NOMO-1 treated with dmso at 0.1 percent for 144 hours (cell line): ENCODE measurements around the gene ZNF621.

Experiments
- DNase-seq: peaks from one replicate; lab custom pipeline; 2025; ENCODE audit not compliant: unreplicated experiment; lab: John Stamatoyannopoulos, UW

ZNF621 gene

DNA sequence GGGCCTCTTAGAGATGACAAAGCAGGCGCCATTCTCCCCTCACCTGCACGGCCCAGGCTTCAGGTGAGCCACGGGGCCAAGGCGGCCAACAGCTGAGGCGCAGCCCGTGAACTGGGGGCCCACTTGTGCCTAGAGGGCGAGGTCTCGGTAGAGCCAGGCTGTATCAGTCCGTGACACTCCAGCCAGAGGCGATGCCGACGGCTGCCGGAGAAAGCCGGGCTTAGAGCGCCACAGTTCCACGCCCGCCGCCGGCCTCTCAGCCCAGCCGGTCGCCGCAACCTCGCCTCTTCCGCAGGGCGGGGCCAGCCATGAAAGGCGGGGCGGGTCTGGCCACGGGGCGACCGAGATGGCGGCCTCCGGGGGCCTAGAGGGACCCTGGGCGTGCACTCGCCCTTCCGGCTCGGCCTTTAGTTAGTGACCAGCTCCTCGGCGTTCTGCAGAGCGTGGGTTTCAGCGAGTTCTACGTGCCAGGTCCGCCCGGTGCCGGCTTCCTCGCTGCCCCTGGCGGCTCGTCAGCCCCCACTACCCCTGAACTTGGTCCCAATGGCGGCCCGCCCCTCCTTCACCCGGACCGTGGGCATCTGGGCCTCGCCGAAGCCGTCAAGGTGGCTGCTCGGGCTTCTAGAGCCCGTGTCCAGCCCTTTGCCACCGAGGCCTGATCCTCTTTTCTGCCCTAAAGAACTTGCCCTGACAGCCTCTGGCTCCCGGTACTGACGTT lies at the start of gene ZNF621:
TSS of gene ZNF621 (plus strand) at position 393 of the 718 bp plus-strand sequence. CDS start 881 bp downstream, outside the sequence.
- peak; percentile 74 for DNase-seq

DNA sequence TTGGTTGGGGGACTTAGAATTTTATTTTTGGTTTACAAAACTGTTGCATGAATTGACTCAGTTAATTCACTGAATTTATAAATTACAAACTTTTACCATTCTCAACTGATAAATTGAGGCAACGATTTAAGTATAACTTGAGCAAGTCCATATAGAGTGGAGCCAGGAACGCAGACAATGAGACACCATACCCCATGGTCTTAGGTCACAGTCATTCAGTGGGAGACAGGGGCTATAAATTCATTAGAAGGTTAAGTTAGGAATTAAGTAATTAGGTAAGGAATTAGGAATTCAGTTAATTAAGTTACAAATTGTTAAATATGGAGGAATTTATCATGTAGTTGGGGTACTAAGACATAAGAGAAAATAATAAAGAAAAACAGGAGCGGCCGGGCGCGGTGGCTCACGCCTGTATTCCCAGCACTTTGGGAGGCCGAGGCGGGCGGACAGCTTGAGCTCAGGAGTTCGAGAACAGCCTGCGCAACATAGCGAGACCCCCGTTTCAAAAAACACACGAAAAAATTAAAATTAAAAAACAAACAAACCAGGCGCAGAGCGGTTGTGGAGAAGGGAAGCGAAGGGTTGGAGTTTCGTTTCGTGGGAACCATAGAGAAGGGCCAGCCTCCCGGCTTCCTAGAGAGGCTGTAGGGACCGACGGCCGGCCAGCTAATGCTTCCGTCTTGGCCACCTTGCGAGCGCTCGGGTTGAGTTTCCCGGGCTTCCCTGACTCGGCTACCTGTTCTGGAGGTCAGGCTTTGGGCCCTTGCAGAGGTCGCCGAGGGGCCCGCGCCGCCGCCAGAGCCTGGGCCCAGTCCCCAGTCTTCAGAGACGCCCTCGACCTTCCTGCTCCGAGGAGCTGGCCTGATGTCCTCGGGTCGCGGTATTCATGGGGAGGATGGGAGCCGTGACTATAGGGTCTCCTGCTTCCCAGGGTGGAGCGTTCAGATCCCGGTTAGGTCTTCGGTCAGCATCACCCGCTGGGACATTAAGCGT lies 48.0 kb upstream of the ZNF621 start, which contains the start of gene ZNF619:
TSS of gene ZNF619 (plus strand) at position 645 of the 993 bp plus-strand sequence. CDS start 858 bp downstream, outside the sequence.
- peak; percentile 59 for DNase-seq

DNA sequence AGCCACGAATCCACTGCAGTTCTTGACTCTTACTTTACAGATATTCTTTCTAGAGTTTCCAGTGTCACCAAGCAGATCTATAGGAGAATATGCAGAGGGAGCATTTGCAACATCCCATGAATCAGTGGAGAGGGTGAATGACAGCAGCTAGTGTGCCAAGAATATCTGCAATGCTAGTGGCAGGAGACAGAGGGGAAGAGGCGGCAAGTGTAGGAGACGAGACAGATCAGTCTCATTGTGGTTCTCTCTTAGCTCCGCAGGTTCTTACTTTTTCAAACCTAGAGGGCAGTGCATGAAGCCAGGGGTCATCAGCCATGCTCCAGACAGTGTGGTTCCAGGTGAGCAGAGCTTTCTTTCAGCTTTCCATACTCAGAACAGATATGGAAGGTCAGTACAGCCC lies 47.1 kb upstream of the ZNF621 start:
- DNase-seq = peak; percentile 13

DNA sequence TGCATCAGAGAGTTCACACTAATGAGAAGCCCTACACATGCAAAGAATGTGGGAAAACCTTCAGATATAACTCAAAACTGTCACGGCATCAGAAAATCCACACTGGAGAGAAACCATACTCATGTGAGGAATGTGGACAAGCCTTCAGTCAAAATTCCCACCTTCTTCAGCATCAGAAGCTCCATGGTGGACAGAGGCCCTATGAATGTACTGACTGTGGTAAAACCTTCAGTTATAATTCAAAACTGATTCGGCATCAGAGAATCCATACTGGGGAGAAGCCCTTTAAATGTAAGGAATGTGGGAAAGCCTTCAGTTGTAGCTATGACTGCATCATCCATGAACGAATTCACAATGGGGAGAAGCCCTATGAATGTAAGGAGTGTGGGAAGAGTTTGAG lies 37.6 kb upstream of the ZNF621 start:
- no peak for DNase-seq

DNA sequence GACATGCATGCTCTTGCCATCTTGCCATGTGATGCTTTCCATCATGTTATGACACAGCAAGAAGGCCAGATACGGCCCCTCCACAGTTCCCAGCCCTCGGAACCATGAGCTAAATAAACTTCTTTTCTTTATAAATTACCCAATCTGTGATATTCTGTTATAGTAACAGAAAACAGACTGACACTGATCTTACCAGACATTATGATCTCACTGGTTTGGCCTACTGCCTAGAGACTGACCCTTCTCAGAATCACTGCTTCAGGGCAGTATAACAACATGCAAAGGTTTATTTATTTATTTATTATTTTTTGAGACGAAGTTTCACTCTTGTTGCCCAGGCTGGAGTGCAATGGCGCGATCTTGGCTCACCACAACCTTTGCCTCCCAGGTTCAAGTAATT lies 33.8 kb upstream of the ZNF621 start:
- no peak for DNase-seq

DNA sequence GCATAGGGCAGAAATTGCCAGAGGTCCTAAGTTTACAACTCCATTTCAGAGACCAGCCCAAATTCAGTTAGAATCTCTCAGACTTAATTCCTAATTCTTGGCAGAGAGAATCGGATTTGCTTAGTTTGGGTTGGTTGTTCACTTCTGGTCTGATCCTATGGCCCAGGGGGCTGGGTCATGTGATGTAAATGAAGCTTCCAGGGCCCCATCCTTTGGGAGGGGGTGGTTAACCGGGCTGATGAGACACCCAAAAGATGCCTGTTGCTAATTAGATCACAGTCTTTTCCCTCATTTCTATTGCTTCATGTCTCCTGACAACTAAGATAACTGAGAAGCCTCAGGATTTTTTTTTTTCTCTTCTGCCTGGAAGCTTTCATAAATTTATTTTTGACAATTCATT lies 30.1 kb upstream of the ZNF621 start:
- no peak for DNase-seq

DNA sequence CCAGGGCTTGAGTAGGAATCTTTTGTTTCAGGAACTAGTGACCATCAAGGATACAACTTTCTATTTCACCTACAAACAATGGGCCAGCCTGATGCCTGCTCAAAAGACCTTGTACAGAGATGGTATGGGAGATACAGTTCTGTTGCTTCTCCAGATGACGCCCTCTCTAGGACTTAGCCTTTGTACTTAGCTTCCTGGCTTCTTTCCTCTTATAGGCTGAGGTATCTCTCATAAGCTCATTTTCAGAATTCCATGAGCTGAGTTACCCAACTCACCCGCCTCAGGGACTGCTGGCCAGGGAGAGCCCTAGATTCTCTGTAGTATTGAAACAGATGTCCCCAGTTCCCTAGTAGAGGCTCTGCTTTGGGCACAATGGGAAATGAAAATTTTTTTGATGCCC lies 27.5 kb upstream of the ZNF621 start:
- no peak for DNase-seq

DNA sequence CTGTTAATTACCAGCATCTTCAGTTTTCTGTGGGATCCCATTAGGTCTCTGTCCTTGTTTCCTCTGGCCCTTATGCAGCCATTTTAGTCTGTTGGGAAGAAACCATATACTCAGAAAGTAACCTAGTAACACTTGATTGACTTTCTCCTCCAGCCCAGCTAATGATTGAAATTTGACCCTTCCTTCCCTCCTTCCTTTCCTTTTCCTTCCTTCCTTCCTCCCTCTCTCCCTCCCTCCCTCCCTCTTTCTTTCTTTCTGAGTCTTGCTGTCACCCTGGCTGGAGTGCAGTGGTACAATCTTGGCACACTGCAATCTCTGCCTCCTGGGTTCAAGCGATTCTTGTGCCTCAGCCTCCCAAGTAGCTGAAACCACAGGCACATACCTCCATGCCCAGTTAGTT lies 24.8 kb upstream of the ZNF621 start:
- DNase-seq = no peak

DNA sequence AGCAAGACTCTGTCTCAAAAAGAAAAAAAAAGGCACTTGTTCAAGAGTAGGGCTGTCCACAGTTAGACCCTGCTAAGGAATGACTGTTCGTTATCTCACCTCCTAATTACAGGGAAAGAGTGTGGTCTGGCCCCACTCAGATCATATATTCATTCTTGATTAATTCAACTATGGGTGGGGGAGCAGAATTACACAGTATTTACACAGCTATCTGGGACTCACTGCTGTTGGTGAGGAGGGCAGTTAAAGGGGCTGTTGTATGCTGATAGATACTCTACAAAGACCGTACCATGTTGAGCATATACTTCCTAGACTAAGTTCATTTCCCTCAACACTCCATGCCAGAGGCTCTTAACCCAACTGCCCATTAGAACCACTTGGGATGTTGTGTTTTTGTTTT lies 22.7 kb upstream of the ZNF621 start:
- no peak for DNase-seq

DNA sequence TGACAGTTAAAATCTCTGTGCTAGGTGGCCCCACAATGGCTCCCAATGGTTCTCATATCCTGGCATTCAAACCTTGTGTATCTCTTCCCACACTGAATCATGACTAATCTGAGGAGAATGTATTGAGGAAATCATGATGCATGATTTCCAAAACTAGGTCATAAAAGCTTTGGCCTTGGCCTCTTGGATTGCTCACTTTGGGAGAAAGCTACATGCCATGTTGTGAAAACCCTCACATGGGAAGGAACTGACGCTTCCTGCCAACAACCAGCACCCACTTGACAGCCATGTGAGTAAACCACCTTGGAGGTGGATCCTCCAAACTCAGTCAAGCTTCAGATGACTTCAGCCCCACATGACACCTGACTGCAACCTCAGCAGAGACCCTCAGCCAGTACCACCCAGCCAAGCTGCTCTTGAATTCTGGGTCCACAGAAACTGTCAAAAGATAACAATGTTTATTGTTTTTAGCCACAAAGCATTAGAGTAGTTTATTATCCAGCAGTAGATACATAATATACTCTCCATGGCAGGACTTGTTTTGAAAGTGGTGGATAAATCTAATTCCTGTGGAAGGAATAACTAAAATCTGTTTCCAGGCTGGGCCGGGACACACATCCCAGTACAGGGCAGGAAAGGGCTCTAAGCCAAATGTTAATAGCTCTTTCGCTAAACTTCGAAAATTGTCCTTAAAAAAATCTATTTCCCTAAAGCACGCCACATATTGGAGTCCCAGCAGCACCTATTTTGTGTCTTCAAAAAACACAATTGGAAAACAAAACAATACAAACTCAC lies 19.9 kb upstream of the ZNF621 start:
- DNase-seq = no peak

DNA sequence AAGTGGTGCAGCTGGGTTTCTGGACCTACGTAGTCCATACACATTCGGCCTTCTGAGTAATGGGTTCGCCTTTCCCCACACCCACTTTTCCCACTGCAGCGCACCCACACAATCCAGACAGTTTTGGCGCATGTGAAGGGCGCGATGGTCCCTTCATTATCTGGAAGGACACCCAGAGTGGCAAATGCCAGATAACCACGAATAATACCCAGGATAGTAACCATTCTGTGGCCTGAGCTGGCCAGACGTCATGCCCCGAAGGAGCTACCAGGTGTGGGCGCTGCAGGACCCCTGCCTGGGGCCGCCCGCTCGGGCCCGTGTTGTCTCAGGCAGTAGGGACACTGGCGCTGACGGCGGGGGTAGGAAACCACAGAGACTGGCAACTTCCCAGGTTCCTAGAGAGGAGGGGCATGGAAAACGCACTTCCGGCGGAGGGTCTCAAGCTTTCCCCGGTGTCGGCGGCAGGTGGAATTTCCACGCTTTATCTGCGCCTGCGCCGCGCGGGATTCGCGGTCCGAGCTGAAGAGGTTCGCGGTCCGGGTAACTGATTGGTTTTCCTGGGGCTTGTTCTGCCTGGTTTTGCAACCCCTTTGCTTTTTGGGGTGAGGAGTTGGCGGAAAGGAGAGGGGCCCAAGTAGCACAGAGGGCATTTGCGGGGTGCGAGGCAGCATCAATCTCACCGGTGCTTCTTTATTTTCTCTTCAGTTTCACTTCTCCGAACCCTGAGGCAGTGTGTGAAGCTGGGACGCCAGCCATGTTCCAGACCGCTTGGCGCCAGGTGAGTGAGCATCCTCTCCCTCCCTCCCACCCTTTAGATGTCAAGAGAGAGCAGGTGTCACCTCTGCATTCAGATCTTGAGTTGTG lies 18.9 kb upstream of the ZNF621 start, which contains the start of gene ZNF620:
TSS of gene ZNF620 (plus strand) at position 441 of the 864 bp plus-strand sequence. CDS start at position 755, 314 bp downstream.
- DNase-seq = no peak

DNA sequence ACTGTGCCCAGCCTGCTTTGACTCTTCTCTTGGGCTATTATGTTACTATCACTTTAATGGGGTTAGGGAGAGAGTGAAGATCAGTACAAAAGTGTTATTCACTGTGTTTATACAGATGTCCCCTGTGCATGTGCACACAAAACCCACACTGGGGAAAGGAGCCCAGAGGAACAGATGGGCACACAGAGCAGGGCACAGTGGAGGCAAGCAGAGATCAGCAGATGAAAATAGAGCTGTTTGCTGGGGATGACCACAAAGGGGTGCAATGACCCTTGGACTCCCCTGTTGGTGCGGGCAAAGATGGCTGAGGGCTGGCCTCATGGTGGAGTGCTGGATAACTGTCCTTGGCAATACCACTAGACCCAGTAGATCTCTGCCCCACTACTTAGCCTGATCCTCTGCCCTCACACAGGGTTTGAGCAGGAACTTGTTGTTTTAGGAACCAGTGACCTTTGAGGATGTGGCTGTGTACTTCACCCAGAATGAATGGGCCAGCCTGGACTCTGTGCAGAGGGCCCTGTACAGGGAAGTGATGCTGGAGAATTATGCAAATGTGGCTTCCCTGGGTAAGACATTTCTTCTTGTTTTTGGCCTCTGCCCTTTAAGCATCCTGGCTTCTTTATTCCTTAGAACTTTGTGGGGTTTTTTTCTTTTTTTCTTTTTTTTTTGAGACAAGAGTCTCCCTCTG lies 13.6 kb upstream of the ZNF621 start:
- DNase-seq = no peak

DNA sequence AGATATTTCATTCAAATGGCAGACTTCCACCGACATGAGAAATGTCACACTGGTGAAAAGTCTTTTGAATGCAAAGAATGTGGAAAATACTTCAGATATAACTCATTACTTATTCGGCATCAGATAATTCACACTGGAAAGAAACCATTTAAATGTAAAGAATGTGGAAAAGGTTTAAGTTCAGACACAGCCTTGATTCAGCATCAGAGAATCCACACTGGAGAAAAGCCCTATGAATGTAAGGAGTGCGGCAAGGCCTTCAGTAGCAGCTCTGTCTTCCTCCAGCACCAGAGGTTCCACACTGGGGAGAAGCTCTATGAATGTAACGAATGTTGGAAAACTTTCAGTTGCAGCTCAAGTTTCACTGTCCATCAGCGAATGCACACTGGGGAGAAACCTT lies 8.6 kb upstream of the ZNF621 start:
- no peak for DNase-seq

DNA sequence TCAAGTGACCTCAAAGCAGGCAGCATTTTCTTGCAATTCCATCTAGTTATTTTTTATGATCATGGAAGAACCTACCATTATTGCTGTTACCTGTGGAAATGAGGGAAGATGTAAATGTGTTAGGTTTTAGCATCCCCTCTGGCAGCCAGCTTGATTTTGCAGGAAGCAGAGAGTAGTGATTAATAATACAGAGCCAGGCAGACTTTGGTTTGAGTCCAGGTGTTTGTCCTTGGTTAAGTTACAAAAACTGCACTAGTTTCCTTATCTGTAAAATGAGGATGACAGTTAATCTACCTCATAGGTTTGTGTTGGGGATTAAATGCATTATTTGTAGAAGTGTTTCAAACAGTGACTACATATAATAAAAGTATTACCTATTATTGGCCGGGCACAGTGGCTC lies 6.7 kb upstream of the ZNF621 start:
- no peak for DNase-seq

DNA sequence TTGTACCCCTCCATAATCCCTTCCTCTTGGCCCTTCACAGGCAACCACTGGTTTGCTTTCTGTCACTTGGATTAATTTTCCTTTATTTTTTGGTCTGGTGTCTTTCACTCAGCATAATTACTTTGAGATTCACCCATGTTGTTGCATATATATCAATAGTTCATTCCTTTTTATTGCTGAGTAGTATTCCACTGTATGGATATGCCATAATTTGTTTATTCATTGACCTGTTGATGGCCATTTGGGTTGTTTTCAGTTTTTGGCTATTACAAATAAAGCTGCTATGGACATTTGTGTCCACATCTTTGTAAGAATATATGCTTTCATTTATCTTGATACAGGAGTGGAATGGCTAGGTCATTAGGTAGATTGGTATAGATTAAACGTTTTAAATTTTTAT lies 5.9 kb upstream of the ZNF621 start:
- DNase-seq = no peak

DNA sequence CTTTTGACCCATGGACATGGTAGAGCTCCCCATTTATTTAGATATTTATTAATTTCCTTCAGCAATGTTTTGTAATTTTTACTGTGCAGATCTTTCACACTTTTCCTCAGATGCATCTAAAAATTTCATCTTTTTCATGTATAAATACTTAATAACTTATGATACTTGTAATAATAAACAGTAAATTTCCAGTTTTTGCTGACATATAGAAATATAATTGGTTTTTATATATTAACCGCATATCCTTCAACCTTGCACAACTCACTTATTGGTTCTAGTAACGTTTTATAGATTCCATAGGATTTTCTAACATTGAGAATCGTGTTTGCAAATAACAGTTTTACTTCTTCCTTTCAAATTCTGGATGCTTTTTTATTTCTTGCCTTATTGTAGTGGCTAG lies 3.5 kb upstream of the ZNF621 start:
- DNase-seq = no peak

DNA sequence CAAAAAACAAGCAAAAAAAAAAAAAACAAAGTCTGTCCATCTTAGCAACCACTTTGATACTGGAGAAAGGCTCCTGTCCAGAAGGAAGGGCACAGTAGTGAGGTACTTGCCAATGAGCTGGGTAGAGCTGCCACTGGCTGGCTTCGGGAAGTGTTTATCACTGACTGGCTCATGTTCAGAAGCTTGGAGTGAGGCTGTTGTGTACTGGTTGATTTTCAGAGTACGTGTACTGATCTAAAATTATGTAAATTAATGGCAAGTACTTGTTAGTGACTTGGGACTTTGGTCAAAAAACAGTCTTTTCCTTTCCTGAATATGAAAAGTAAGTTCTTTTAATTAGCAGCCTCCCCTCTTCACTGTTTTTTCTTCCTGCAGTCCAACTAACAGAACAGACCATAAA lies 979 bp upstream of the ZNF621 start:
- no peak for DNase-seq

DNA sequence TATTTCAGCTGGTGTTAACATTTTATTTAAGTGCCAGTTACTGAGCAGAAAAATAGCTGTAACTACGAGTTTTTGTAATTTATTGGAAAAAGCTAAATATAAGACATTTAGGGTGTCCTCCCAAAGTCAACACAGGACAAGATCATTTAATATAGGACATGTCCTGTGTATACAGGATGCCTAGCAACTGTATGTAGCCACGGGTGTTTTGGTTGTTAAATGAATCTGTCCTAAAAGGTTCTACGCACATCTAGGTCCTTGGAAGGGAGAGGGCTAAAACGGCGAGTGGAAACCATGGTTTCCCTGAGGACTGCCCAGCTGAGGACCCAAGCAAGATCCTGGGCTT lies 565 bp upstream of the ZNF621 start:
- no peak for DNase-seq

DNA sequence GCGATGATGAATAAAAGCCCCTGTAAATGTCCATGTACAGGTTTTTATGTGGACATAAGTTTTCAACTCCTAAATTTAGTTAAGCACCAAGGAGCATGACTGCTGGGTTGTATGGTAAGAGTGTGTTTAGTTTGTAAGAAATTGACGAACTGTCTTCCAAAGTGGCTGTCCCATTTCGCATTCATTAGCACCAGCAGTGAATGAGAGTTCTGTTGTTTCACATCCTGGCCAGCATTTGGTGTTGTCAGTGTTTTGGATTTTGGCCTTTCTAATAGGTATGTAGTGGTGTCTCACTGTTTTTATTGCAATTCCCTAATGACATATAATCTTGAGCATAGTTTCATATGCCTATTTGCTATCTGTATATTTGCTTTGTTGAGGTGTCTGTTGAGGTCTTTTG lies 3.7 kb downstream of the ZNF621 start:
- no peak for DNase-seq

DNA sequence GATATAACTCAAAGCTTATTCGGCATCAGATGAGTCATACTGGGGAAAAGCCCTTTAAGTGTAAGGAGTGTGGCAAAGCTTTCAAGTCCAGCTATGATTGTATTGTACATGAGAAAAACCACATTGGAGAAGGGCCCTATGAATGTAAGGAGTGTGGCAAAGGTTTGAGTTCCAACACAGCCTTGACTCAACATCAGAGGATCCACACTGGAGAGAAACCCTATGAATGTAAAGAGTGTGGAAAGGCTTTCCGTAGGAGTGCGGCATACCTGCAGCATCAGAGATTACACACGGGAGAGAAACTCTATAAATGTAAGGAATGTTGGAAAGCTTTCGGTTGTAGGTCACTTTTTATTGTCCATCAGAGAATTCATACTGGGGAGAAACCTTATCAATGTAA lies 7.5 kb downstream of the ZNF621 start:
- no peak for DNase-seq
